Ovary (tissue), 3 donors: Measurements from ENCODE around the gene ZNF654.

Source experiments
- CTCF ChIP-seq, 3 donors: fragments of 450-650 bp in 2 of 3; fragments of 200-600 bp in 1 of 3; IDR thresholded peaks; one replicate each; pipeline versions ENCODE4 v1.5.1 to v1.8.0; 2016 to 2022; ENCODE audit warnings: antibody characterized with exemption in 3 of 3, mild to moderate bottlenecking in 1 of 3
- POLR2A ChIP-seq: fragments of 450-650 bp; IDR thresholded peaks from one replicate; pipeline ENCODE4 v1.6.1; 2017; ENCODE audit warnings: antibody characterized with exemption, mild to moderate bottlenecking, moderate library complexity
- donor health status: DM: no; HTN: no; CAD: no.

GRCh38 chr3:88101142-88101541, 42.1 kb downstream of the ZNF654 start:
- TF ChIP-seq CTCF (IDR thresholded peaks at IDR 0.05): no peak
- TF ChIP-seq POLR2A: no peak
